Hypothalamus (tissue), 51 donors: Measurements from ENCODE around the gene TMCC1.
"Not testable (repeated sequence)": the region's sequence is repeated elsewhere in the genome, so short reads cannot be mapped to it uniquely, and the experiment has no call there.

Source experiments
- DNase-seq, 51 donors: peaks; one replicate each; lab custom pipeline; 2025; lab: John Stamatoyannopoulos, UW

Gene TMCC1

GRCh38 chr3:129892857-129893580 lies 492 bp downstream of the TMCC1 start:
- peak in 37 of 51 donors; percentile 30 to 87 (median 58) for DNase-seq

GRCh38 chr3:129892486-129892856 lies 1.0 kb downstream of the TMCC1 start:
- peak in 6 of 51 donors; percentile 1 to 32 (median 11) for DNase-seq

GRCh38 chr3:129890891-129891290 lies 2.6 kb downstream of the TMCC1 start:
- DNase-seq, result no peak

DNA sequence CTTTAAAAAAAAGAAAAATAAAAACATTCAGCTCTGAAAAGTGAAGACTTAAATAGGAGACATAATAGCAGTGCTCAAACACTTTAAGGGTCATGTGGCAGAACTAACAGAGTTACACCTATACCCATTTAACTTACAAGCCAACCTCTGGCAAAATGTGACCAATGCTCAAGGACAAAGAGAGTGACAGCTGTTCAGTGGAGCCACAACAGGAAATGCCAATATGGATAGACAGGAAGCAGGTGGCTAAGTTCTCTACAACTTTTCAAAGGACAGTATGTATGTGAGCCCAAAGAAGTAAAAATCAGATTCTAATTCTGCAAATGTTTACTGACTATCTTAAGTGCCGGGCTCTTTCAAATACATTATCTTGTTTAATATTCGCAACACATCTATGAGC lies 3.4 kb downstream of the TMCC1 start:
- no peak for DNase-seq

- no peak for DNase-seq
Measured at GRCh38 chr3:129888771-129889170, 4.7 kb downstream of the TMCC1 start.

GRCh38 chr3:129881261-129881660 lies 12.2 kb downstream of the TMCC1 start:
- DNase-seq, result no peak

- no peak for DNase-seq
Measured at GRCh38 chr3:129878355-129878754, 15.2 kb downstream of the TMCC1 start.

DNA sequence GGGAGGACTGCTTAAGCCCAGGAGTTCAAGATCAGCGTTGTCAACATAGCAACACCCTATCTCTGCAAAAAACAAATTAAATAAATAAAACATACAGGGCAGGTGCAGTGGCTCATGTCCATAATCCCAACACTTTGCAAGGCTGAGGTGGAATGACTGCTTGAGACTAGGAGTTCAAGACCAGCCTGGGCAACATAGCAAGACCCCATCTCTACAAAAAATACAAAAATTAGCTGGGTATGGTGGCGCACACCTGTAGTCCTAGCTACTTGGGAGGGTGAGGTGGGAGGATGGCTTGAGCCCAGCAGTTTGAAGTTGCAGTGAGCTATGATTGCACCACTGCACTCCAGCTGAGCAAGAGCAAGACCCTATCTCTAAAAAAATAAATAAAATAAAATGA lies 19.0 kb downstream of the TMCC1 start:
- not testable (repeated sequence) for DNase-seq

DNA sequence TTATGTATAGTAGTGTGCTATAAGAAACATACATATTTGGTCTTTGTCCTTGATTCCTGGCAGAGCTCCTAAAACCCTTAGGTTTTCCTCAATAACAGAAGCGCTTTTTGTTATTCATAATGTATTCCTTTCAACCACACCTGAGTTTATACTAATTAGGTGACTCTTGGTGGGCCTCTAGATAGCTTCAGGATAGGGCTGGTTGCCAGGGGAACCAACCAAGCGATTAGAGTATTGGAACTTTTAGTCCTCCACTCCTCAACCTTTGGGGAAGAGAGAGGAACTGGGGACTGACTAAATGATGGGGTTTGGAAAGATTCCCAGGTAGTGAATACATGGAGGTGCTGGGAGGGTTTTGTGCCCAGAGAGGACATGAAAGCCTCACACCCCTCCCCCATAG lies 24.6 kb downstream of the TMCC1 start:
- DNase-seq, result no peak

DNA sequence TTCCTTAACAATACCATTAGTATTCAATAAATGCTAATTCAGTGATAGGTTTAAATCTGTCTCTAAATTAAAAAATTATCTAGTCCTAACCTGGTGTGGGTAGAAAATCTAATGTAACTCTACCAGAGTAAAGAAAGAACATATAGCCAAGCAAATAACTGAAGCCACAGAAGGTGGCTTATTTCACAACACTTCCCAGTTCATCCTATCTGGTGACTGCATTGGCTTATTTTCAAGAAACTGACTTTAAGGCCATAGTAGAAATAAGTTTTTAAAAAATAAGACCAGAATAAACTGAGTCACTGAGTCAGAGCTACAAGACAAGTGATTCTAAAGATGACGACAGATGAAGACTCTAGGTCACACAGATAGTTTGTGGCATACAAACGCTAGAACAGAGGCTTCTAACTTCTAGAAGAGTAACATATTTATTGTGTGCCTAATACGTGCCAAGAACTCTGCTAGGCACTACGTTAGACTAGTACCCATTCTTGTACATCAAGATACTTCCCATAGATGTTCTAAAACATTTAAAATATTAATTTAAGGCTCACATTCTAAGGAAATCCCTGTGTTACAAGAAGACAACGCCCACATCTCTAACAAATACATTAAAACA lies 25.9 kb downstream of the TMCC1 start:
- no peak for DNase-seq

- DNase-seq, result no peak
Measured at GRCh38 chr3:129865806-129866205, 27.7 kb downstream of the TMCC1 start.

DNA sequence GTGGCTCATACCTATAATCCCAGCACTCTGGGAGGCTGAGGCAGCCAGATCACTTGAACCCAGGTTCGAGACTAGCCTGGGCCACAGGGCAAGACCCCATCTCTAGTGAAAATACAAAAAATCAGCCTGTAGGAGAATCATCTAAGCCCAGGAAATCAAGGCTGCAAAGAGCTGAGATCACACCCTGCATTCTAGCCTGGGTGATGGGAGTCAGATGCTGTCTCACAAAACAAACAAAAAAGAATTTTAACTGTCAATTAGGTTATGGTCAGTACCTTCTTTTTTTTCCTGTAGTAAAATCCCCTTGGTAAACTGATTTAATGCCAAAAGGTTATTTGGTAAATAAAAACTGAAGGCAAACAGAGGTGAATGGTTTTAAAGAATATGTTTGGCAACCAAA lies 29.0 kb downstream of the TMCC1 start:
- DNase-seq, result no peak

- DNase-seq, result no peak
Measured at GRCh38 chr3:129859272-129859671, 34.2 kb downstream of the TMCC1 start.

DNA sequence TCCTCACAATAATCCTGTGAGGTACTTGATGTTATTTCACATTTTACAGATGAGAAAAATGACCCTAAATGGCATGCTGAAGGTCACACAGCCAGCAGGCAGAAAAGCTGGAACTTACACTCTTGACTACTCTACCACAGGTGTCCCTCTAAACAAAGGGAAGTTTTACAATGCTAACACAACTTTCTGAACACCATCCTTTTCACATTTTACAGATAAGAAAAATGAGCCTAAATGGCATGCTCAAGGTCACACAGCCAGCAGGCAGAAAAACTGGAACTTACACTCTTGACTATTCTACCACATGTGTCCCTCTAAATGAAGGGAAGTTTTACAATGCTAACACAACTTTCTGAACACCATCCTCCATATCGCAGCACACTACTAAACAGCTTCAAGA lies 35.6 kb downstream of the TMCC1 start:
- no peak for DNase-seq

DNA sequence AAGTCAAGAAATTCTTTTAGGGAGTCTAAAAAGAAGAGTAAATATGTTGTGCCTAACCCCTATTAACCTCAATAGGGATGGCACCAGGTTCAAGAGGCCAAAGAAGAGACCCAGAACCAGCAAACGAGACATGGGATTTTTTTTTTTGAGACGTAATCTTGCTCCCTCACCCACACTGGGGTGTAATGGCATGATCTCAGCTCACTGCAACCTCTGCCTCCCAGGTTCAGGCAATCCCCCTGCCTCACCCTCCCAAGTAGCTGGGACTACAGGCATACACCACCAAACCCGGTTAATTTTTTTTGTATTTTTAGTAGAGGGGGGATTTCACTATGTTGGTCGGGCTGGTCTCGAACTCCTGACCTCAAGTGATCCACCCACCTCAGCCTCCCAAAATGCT lies 36.7 kb downstream of the TMCC1 start:
- not testable (repeated sequence) for DNase-seq

DNA sequence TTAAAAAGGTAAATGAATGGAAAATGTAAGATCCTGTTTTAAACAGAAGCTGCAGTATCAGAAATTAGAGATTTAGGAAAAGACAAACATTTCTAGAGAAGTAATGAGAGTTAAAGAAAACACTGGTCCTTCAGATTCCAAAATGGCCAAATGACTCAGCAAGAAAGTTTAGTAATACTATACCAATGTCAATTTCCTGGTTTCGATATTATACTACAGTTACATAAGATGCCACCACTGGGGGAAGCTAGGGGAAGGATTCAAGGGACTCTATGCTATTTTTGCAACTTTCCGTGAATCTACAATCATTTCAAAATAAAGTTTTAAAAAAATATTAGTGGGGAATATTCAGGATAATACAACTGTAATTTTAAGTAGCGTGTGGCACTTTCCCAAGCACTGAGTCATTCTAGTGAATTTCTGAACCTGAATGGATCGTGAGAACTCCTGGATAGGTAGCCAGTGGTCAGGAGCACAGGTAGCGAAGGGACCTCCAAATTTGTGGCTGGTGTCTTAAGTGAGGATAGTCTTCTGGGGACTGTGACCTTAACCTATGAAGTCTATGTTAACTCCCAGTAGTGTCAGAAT lies 37.6 kb downstream of the TMCC1 start:
- DNase-seq, result peak in 1 of 51 donors; percentile 15

DNA sequence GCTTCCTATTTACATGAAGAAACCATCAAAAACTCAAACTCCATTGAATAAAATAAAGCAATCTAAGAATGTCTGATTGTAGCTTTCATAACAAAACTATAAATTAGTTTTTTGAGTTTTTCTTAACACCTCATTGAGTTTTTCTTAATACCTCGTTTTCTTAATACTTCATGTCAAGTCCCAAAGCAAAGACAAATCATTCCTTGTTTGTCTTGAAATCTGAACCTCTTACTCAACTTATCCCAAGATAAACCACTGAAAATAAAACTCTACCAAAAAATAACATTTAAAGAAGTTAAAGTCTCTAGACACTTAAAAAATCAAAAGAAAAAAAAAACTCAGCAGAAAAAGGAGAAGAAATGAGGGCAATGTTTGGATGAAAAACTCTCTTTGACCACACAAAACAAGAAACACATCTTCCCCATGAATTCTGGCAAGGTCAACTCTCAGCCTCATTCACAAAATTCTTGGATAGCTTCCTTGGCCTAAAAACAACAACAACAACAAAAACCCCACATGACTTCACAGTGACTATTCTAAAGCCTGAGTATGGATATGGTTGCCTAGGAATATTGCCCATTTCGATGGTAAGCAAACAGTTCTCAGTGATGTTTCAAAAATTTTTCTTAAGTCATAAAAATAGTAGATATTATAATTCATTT lies 38.2 kb downstream of the TMCC1 start:
- DNase-seq, result peak in 2 of 51 donors; percentile 23 to 65

DNA sequence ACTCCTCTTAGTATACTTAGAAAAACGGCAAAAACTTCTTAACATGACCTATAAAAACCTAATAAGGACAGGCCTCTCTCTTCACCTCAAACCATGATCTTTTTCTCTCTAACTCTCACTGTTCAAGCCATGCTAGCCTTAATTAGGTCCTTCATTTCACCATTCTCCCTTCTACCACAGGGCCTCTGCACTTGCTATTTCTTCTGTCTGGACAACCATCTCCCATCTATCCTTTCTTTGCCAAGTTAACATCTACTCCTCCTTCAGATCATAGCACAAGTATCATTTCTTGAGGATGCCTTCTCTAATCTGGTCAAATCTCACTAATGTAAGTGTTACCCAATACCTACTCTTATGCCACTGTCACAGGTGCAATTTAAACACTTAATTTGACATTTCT lies 39.1 kb downstream of the TMCC1 start:
- DNase-seq, result no peak

GRCh38 chr3:129845956-129846355 lies 47.6 kb downstream of the TMCC1 start:
- no peak for DNase-seq

DNA sequence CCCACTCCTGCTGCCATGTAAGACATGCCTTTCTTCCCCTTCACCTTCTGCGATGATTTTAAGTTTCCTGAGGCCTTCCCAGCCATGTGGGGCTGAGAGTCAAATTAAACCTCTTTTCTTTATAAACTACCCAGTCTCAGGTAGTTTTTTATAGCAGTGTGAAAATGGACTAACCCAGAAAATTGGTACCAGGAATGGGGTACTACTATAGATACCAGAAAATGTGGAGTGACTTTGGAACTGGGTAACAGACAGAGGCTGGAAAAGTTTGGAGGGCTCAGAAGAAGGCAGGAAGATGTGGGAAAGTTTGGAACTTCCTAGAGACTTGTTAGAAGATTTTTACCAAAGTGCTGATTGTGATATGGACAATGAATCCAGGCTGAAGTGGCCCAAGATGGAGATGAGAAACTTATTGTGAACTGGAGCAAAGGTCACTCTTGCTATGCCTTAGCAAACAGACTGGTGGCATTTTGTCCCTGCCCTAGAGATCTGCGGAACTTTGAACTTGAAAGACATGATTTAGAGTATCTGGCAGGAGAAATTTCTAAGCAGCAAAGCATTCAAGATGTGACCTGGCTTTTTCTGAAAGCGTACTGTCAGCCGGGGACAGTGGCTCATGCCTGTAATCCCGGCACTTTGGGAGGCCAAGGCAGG lies 52.7 kb downstream of the TMCC1 start:
- DNase-seq, result no peak

DNA sequence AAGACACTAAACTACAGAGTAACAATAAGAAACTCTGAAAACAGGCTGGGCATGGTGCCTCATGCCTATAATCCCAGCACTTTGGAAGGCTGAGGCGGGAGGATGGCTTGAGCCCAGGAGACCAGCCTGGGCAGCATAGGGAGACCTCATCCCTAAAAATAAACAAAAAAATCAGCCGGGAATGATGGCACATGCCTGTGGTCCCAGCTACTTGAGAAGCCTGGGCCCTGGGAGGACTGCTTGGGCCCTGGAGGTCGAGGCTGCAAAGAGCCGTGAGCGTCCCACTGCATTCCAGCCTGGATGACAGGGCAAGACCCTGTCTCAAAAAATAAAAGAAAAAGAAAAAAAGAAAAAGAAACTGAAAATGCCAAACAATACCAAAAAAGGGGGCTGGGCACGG lies 55.4 kb downstream of the TMCC1 start:
- DNase-seq, result no peak
